RWPE2 (cell line): ENCODE results near the gene NIPAL1.

Experiments used
- ATAC-seq: fragments of 200-7000 bp; cut with Tn5 transposase; 3 replicates; pipeline ENCODE4 v1.9.1; 2021; ENCODE audit warnings: low read depth
- DNase-seq: peaks from one replicate; pipeline ENCODE4 v3.0.0-alpha.2; 2020; ENCODE audit warnings: low spot score
- H3K27ac ChIP-seq: fragments of 450-650 bp; 2 replicates; pipeline ENCODE4 v1.5.1; 2017; ENCODE audit warnings: mild to moderate bottlenecking; ENCODE audit not compliant: poor library complexity, severe bottlenecking
- H3K27me3 ChIP-seq: fragments of 250-450 bp; sonication (Bioruptor Pico); 2 replicates; pipeline ENCODE4 v1.5.1; 2021; ENCODE audit warnings: mild to moderate bottlenecking, moderate library complexity; ENCODE audit not compliant: insufficient read depth, poor library complexity, severe bottlenecking
- H3K36me3 ChIP-seq: fragments of 250-450 bp; sonication (Bioruptor Pico); 2 replicates; pipeline ENCODE4 v1.5.1; 2020; ENCODE audit warnings: low read depth, mild to moderate bottlenecking, moderate library complexity
- H3K4me1 ChIP-seq: fragments of 250-450 bp; sonication (Bioruptor Pico); 2 replicates; pipeline ENCODE4 v1.5.1; 2021; ENCODE audit warnings: mild to moderate bottlenecking, moderate library complexity; ENCODE audit not compliant: insufficient read depth, poor library complexity, severe bottlenecking
- H3K4me3 ChIP-seq: fragments of 250-450 bp; sonication (Bioruptor Pico); 2 replicates; pipeline ENCODE4 v1.5.1; 2021; ENCODE audit warnings: mild to moderate bottlenecking, moderate library complexity; ENCODE audit not compliant: severe bottlenecking
- H3K9me3 ChIP-seq: fragments of 250-450 bp; sonication (Bioruptor Pico); 2 replicates; pipeline ENCODE4 v1.5.1; 2021; ENCODE audit warnings: mild to moderate bottlenecking, moderate library complexity; ENCODE audit not compliant: severe bottlenecking
- TF ChIP-seq, protein P1 (sequence below): fragments of 450-650 bp; IDR thresholded peaks from one replicate; pipeline ENCODE4 v1.5.1; 2017; ENCODE audit warnings: mild to moderate bottlenecking, moderate library complexity; ENCODE audit not compliant: poor library complexity, severe bottlenecking

The NIPAL1 gene

GRCh38 chr4:48082956-48083355 is 66.4 kb downstream of the NIPAL1 start:
- ATAC-seq (no peak), DNase-seq (no peak)
- H3K27me3 ChIP-seq: no peaks in the 10 kb centered on the region
- no peak overlapping the region for H3K27ac ChIP-seq
- H3K36me3 ChIP-seq: no peaks in the 10 kb centered on the region
- peaks cover 24% of the 10 kb centered on the region for H3K4me1 ChIP-seq
- no peak overlapping the region for H3K4me3 ChIP-seq
- no peaks in the 10 kb centered on the region for H3K9me3 ChIP-seq
- TF ChIP-seq, protein P1, sequence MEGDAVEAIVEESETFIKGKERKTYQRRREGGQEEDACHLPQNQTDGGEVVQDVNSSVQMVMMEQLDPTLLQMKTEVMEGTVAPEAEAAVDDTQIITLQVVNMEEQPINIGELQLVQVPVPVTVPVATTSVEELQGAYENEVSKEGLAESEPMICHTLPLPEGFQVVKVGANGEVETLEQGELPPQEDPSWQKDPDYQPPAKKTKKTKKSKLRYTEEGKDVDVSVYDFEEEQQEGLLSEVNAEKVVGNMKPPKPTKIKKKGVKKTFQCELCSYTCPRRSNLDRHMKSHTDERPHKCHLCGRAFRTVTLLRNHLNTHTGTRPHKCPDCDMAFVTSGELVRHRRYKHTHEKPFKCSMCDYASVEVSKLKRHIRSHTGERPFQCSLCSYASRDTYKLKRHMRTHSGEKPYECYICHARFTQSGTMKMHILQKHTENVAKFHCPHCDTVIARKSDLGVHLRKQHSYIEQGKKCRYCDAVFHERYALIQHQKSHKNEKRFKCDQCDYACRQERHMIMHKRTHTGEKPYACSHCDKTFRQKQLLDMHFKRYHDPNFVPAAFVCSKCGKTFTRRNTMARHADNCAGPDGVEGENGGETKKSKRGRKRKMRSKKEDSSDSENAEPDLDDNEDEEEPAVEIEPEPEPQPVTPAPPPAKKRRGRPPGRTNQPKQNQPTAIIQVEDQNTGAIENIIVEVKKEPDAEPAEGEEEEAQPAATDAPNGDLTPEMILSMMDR: no peak

DNA sequence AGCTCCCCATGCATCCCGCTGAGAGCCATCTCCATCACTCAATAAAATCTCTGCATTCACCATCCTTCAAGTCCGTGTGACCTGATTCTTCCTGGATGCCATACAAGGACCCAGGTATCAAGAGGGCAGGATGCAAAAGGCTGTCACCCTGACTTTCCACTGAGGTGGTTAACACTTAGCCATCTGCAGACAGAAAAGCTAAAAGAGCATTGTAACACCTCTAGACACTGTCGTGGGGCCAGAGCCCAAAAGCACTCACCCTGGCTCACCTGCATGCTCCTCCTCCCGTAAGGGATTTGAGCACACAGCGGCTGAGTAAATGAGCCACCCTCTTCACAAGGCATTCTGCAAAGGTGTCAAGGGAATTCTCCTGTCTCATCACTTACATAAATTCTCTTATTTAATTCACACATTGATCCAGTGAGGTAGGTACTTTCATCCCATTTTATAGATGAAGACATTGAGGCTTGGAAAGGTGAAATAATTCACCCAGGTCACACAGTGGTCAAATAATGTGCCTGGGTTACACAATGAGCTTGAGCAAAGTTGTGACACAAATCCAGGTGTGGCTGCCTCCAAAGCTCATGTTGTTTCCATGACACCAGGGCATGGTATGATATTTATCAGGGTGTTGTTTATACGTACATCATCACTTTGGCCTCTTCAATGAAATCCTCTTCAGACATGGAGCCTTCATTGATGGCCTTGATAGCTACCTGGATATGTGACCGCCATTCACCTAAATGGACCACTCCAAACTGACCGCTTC is 69.4 kb downstream of the NIPAL1 start:
- Histone ChIP-seq H3K4me1 (peaks cover 6% of the 10 kb centered on the region), H3K9me3 (no peaks in the 10 kb centered on the region), H3K4me3 (no peak overlapping the region), H3K27ac (no peak overlapping the region), H3K36me3 (no peaks in the 10 kb centered on the region), H3K27me3 (no peaks in the 10 kb centered on the region)
- ATAC-seq: no peak
- TF ChIP-seq, protein P1: no peak
- no peak for DNase-seq
